Adrenal gland (tissue), 12 donors: ENCODE results near the gene SLC6A1. TPM values are rescaled to one million over a fixed set of nuclear protein-coding genes. Genes with fewer than 3 reads are reported as not detected.

Experiments
- DNase-seq, 7 donors: peaks; one replicate each; pipeline ENCODE4 v3.0.0-alpha.2; 2019 to 2020
- H3K27ac ChIP-seq, 5 donors: fragments of 200-600 bp; sonication (generic) in 4 of 5; 1 replicate in 3 of 5; 2 replicates in 2 of 5; pipeline versions ENCODE4 v1.5.1 to v1.8.0; 2016 to 2020; ENCODE audit warnings: mild to moderate bottlenecking in 1 of 5
- H3K27me3 ChIP-seq: fragments of 200-600 bp; 2 replicates; pipeline ENCODE4 v1.8.0; 2021
- H3K36me3 ChIP-seq, 2 donors: fragments of 200-600 bp; replicated peaks in 1 of 2; 1 replicate in 1 of 2; 2 replicates in 1 of 2; pipeline versions ENCODE4 v1.5.1 to v1.8.0; 2018 to 2022
- H3K4me1 ChIP-seq, 2 donors: fragments of 200-600 bp; replicated peaks in 1 of 2; 1 replicate in 1 of 2; 2 replicates in 1 of 2; pipeline versions ENCODE4 v1.5.1 to v1.8.0; 2018 to 2021
- H3K4me3 ChIP-seq, 4 donors: fragments of 200-600 bp; sonication (generic) in 3 of 4; one replicate each; pipeline ENCODE4 v1.5.1; 2016 to 2018
- H3K9me3 ChIP-seq, 3 donors: fragments of 200-600 bp; sonication (generic) in 1 of 3; replicated peaks in 1 of 3; 1 replicate in 2 of 3; 2 replicates in 1 of 3; pipeline versions ENCODE4 v1.5.1 to v1.8.0; 2016 to 2021
- POLR2A ChIP-seq, 2 donors: fragments of 450-650 bp; IDR thresholded peaks; one replicate each; pipeline ENCODE4 v1.6.1; 2017; ENCODE audit warnings: antibody characterized with exemption in 2 of 2, mild to moderate bottlenecking in 2 of 2, moderate library complexity in 1 of 2
- WGBS, 4 donors: extraction: QIAGEN DNeasy Blood & Tissue Kit in 2 of 4; methylation state at CpG; one replicate each; pipeline versions ENCODE4 v1.1.5 to v1.1.7; 2013 to 2017; 5-methylcytosine and 5-hydroxymethylcytosine counted together
- intact Hi-C, 2 donors: fragments of 100-400 bp; cut with DNase I; formaldehyde crosslinking; loops; one replicate each; pipeline versions ENCODE4 v1.14.1 to v1.15.0; 2022 to 2023
- polyA plus RNA-seq, 3 donors: library from polyadenylated mRNA; stranded (reverse); fragments of 200-250 nt in 2 of 3; fragments of 350-450 nt in 1 of 3; fragmentation: Illumina TruSeq in 1 of 3; extraction: RNeasy Lipid Tissue Mini Kit (QIAGEN cat#74804) in 1 of 3; gene quantifications; one replicate each; pipeline ENCODE4 v1.2.3, GENCODE V29; 2013 to 2014
- total RNA-seq, 9 donors: library from RNA; depleted of rRNA in 4 of 9; stranded (reverse); fragments of >200 nt in 4 of 9; fragments of 120-200 nt in 1 of 9; fragmentation: NEBNext Ultra II Directional in 1 of 9; extraction: Animal tissue kit (Norgen Biotek cat#: 25700) in 1 of 9; gene quantifications; one replicate each; pipeline versions ENCODE4 v1.1.0 to v1.2.4, GENCODE V29; 2013 to 2023
- TF ChIP-seq, protein P1 (sequence below), 6 experiments: fragments of 450-650 bp in 4 of 6; fragments of 200-600 bp in 2 of 6; sonication (generic) in 1 of 6; IDR thresholded peaks; 1 replicate in 5 of 6; 2 replicates in 1 of 6; pipeline versions ENCODE4 v1.5.1 to v1.8.0; 2016 to 2021; ENCODE audit warnings: antibody characterized with exemption in 6 of 6, mild to moderate bottlenecking in 2 of 6, moderate library complexity in 1 of 6
- donor health status: healthy with polysubstance abuse.
- donor health status: Bipolar disorder and iron deficiency.
- donor health status: DM: yes; HTN: yes; CAD: no.
- donor health status: DM: no; HTN: no; CAD: no.
- donor health status: DM: no; HTN: no; CAD: no.
- donor health status: DM: yes; HTN: yes; CAD: no.

Gene SLC6A1
- total and polyA plus RNA-seq, 12 donors = 0.06 to 1.8 (median 0.47) TPM

GRCh38 chr3:11024181-11024580 is 31.6 kb downstream of the SLC6A1 start:
- intact Hi-C loops = no loop called here
- 82 to 86% (median 85%) methylated on average over 4 of the region's 4 CpGs for WGBS, 4 donors

GRCh38 chr3:11029948-11030347 is 37.4 kb downstream of the SLC6A1 start:
- H3K36me3 ChIP-seq = no peaks in the 10 kb centered on the region
- no peaks in the 10 kb centered on the region for H3K4me1 ChIP-seq
- no peak overlapping the region for H3K27ac ChIP-seq
- intact Hi-C loops = no loop called here
- no peaks in the 10 kb centered on the region for H3K9me3 ChIP-seq
- WGBS, 4 donors = 77 to 88% (median 83%) methylated on average over 3 of the region's 3 CpGs
- no peak for DNase-seq
- H3K27me3 ChIP-seq = no peaks in the 10 kb centered on the region
- no peak overlapping the region for H3K4me3 ChIP-seq
- TF ChIP-seq POLR2A (IDR thresholded peaks at IDR 0.05) = no peak
- TF ChIP-seq, protein P1, sequence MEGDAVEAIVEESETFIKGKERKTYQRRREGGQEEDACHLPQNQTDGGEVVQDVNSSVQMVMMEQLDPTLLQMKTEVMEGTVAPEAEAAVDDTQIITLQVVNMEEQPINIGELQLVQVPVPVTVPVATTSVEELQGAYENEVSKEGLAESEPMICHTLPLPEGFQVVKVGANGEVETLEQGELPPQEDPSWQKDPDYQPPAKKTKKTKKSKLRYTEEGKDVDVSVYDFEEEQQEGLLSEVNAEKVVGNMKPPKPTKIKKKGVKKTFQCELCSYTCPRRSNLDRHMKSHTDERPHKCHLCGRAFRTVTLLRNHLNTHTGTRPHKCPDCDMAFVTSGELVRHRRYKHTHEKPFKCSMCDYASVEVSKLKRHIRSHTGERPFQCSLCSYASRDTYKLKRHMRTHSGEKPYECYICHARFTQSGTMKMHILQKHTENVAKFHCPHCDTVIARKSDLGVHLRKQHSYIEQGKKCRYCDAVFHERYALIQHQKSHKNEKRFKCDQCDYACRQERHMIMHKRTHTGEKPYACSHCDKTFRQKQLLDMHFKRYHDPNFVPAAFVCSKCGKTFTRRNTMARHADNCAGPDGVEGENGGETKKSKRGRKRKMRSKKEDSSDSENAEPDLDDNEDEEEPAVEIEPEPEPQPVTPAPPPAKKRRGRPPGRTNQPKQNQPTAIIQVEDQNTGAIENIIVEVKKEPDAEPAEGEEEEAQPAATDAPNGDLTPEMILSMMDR (IDR thresholded peaks at IDR 0.05) = no peak

More at GRCh38 chr3:11024181-11024580, 31.6 kb downstream of the SLC6A1 start:
- DNase-seq = no peak
- no peak overlapping the region for H3K4me3 ChIP-seq
- no peak overlapping the region for H3K27ac ChIP-seq
- no peaks in the 10 kb centered on the region for H3K9me3 ChIP-seq
- no peaks in the 10 kb centered on the region for H3K4me1 ChIP-seq
- H3K27me3 ChIP-seq = no peaks in the 10 kb centered on the region
- TF ChIP-seq, protein P1 (IDR thresholded peaks at IDR 0.05) = no peak
- no peak for TF ChIP-seq POLR2A (IDR thresholded peaks at IDR 0.05)
- H3K36me3 ChIP-seq = no peaks in the 10 kb centered on the region

DNA sequence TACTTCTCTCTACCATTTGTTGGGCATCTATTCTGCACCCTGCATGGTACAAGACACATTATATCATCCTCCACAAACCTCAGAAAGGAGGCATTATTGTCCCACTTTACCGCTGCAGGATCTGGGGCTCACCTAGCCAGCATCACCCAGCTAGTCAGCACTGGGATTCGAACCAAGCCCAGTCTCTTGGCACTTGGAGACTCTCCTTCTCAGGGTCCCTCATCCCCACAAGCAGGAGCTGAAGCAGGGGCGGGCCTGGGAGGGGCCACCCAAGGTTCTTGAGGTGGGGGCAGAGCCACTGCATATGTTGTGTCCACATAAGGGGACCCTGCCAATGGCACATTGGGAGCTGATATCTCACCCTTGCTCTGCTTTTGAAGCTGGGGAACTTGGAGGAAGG is 41.3 kb downstream of the SLC6A1 start:
- DNase-seq = no peak
- no peaks in the 10 kb centered on the region for H3K36me3 ChIP-seq
- H3K4me1 ChIP-seq = no peaks in the 10 kb centered on the region
- TF ChIP-seq, protein P1 (IDR thresholded peaks at IDR 0.05) = no peak
- no peak for TF ChIP-seq POLR2A (IDR thresholded peaks at IDR 0.05)
- no peaks in the 10 kb centered on the region for H3K9me3 ChIP-seq
- WGBS, 4 donors = 86 to 100% (median 94%) methylated on average over 2 to 3 of the region's 3 CpGs
- intact Hi-C loops = no loop called here
- no peak overlapping the region for H3K27ac ChIP-seq
- H3K27me3 ChIP-seq = no peaks in the 10 kb centered on the region
- no peak overlapping the region for H3K4me3 ChIP-seq

GRCh38 chr3:11034309-11034985 is 41.9 kb downstream of the SLC6A1 start:
- 58 to 89% (median 67%) methylated on average over 3 to 5 of the region's 5 CpGs for WGBS, 4 donors
- DNase-seq = no peak

More at GRCh38 chr3:11034309-11034985, 41.9 kb downstream of the SLC6A1 start:
- Histone ChIP-seq H3K27ac (no peak overlapping the region), H3K36me3 (no peaks in the 10 kb centered on the region), H3K4me3 (no peak overlapping the region), H3K9me3 (no peaks in the 10 kb centered on the region), H3K4me1 (no peaks in the 10 kb centered on the region), H3K27me3 (no peaks in the 10 kb centered on the region)
- intact Hi-C loops = no loop called here
- no peak for TF ChIP-seq POLR2A (IDR thresholded peaks at IDR 0.05)
- TF ChIP-seq, protein P1 (IDR thresholded peaks at IDR 0.05) = no peak
